ENCODE results near the gene PRF1.

PRF1 gene

GRCh38 chr10:70583669-70584037 lies 18.9 kb downstream of the PRF1 start:
- TF ChIP-seq TAF1 (IDR thresholded peaks at IDR 0.05; ENCODE audit: borderline replicate concordance, insufficient read depth, low read length) (no peak), FOXP2 (optimal IDR thresholded peaks at IDR 0.05; ENCODE audit: borderline replicate concordance, extremely low read depth, extremely low read length, insufficient read depth) (no peak), POLR2AphosphoS5 (IDR thresholded peaks at IDR 0.05; ENCODE audit: low read depth, low read length) (no peak), REST (IDR thresholded peaks at IDR 0.05; ENCODE audit: insufficient read depth in 1 of 2, low read depth in 2 of 2, low read length in 2 of 2) (no peak), SIN3A (IDR thresholded peaks at IDR 0.05; ENCODE audit: borderline replicate concordance, insufficient read depth, low read length) (no peak)

- TF ChIP-seq TAF1 (IDR thresholded peaks at IDR 0.05; ENCODE audit: borderline replicate concordance, insufficient read depth, low read length) (no peak), REST (IDR thresholded peaks at IDR 0.05; ENCODE audit: insufficient read depth in 1 of 2, low read depth in 2 of 2, low read length in 2 of 2) (no peak), POLR2AphosphoS5 (IDR thresholded peaks at IDR 0.05; ENCODE audit: low read depth, low read length) (no peak), FOXP2 (optimal IDR thresholded peaks at IDR 0.05; ENCODE audit: borderline replicate concordance, extremely low read depth, extremely low read length, insufficient read depth) (no peak), SIN3A (IDR thresholded peaks at IDR 0.05; ENCODE audit: borderline replicate concordance, insufficient read depth, low read length) (no peak)
These were observed 19.5 kb downstream of the PRF1 start for GRCh38 chr10:70582793-70583668.

GRCh38 chr10:70579234-70580002 lies 23.1 kb downstream of the PRF1 start:
- no peak for TF ChIP-seq TAF1 (IDR thresholded peaks at IDR 0.05; ENCODE audit: borderline replicate concordance, insufficient read depth, low read length)
- TF ChIP-seq POLR2AphosphoS5 (IDR thresholded peaks at IDR 0.05; ENCODE audit: low read depth, low read length): no peak
- TF ChIP-seq FOXP2 (optimal IDR thresholded peaks at IDR 0.05; ENCODE audit: borderline replicate concordance, extremely low read depth, extremely low read length, insufficient read depth): no peak
- TF ChIP-seq SIN3A (IDR thresholded peaks at IDR 0.05; ENCODE audit: borderline replicate concordance, insufficient read depth, low read length): no peak
- no peak for TF ChIP-seq REST (IDR thresholded peaks at IDR 0.05; ENCODE audit: insufficient read depth in 1 of 2, low read depth in 2 of 2, low read length in 2 of 2)

- TF ChIP-seq REST (IDR thresholded peaks at IDR 0.05; ENCODE audit: insufficient read depth in 1 of 2, low read depth in 2 of 2, low read length in 2 of 2) (no peak), TAF1 (IDR thresholded peaks at IDR 0.05; ENCODE audit: borderline replicate concordance, insufficient read depth, low read length) (no peak), FOXP2 (optimal IDR thresholded peaks at IDR 0.05; ENCODE audit: borderline replicate concordance, extremely low read depth, extremely low read length, insufficient read depth) (no peak), SIN3A (IDR thresholded peaks at IDR 0.05; ENCODE audit: borderline replicate concordance, insufficient read depth, low read length) (no peak), POLR2AphosphoS5 (IDR thresholded peaks at IDR 0.05; ENCODE audit: low read depth, low read length) (no peak)
These were observed 24.1 kb downstream of the PRF1 start for GRCh38 chr10:70578371-70578947.

Measured in PFSK-1 (cell line).